Retinal pigment epithelial cell (primary cell): ENCODE data around the gene QSOX1.

Experiments used
- DNase-seq: peaks from one replicate; pipeline ENCODE4 v3.0.0-alpha.2; 2010; ENCODE audit warnings: low read depth
- H3K4me3 ChIP-seq: 2 replicates; pipeline ENCODE4 v1.5.1; 2011; ENCODE audit warnings: mild to moderate bottlenecking, low read length, control low read depth, moderate library complexity
- TF ChIP-seq, protein P1 (sequence below): conservative IDR thresholded peaks from 2 replicates; pipeline ENCODE4 v1.5.1; 2011; ENCODE audit warnings: low read depth, low read length, control low read depth, inconsistent platforms

The QSOX1 gene

DNA sequence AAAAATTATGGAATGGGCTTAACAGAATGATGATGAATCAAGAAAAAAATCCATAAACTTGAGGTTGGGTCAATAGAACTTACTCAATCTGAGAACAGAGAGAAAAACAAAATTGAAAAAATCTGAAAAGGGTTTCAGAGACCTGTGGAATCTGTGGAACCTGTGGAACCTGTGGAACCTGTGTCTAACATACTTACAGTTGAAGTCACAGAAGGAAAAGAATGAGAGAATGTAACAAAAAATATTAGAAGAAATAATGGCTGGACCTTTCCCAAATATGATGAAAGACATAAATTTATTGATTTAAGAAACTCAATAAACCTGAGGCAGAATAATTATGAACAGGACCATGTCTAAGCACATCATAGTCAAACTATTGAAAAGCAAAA is 17.7 kb upstream of the QSOX1 start:
- no peak overlapping the region for H3K4me3 ChIP-seq
- DNase-seq: no peak
- TF ChIP-seq, protein P1, sequence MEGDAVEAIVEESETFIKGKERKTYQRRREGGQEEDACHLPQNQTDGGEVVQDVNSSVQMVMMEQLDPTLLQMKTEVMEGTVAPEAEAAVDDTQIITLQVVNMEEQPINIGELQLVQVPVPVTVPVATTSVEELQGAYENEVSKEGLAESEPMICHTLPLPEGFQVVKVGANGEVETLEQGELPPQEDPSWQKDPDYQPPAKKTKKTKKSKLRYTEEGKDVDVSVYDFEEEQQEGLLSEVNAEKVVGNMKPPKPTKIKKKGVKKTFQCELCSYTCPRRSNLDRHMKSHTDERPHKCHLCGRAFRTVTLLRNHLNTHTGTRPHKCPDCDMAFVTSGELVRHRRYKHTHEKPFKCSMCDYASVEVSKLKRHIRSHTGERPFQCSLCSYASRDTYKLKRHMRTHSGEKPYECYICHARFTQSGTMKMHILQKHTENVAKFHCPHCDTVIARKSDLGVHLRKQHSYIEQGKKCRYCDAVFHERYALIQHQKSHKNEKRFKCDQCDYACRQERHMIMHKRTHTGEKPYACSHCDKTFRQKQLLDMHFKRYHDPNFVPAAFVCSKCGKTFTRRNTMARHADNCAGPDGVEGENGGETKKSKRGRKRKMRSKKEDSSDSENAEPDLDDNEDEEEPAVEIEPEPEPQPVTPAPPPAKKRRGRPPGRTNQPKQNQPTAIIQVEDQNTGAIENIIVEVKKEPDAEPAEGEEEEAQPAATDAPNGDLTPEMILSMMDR: no peak

DNA sequence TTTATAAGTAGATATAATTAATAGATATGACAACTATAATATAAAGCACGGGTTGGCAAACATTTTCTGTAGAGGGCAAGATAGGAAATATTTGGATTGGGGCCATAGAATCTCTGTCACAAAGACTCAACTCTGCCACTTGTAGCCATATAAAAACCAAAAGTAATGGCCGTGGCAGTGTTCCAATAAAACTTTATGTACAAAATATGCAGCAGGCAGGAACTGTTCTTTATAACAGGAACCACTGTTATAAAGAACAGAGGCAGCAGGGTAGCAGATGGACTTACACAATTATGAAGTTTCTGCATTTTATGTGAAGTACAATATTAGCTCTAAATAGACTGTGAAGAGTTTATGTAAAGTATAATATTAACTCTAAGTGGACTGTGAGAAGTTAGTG is 16.9 kb upstream of the QSOX1 start:
- no peak overlapping the region for H3K4me3 ChIP-seq
- TF ChIP-seq, protein P1: no peak
- no peak for DNase-seq

DNA sequence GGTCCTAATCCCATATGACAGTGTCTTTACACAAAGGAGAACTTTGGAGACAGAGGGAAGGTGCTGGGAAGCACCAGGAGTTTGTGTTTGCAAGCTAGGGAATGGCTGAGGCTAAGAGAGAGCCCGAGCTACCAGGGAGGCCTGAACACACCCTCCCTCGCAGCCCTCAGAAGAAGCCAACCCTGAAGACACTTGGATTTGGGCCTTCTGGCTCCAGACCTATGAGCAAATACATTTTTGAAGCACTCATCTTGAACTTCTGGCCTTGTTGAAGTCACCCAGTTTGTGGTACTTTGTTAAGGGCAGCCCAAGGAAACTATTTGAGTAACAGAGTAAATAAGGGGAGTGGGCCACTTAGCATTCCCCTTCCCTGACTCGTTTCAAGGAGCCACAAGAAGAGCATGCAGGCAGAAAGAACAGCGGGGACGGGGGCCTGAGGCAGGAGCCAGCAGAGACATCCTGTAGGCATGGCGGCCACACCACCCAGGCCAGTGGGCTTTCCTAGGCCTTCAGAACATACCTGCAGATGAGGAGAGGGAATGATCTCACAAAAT is 13.2 kb upstream of the QSOX1 start:
- TF ChIP-seq, protein P1: no peak
- no peak for DNase-seq
- no peak overlapping the region for H3K4me3 ChIP-seq

DNA sequence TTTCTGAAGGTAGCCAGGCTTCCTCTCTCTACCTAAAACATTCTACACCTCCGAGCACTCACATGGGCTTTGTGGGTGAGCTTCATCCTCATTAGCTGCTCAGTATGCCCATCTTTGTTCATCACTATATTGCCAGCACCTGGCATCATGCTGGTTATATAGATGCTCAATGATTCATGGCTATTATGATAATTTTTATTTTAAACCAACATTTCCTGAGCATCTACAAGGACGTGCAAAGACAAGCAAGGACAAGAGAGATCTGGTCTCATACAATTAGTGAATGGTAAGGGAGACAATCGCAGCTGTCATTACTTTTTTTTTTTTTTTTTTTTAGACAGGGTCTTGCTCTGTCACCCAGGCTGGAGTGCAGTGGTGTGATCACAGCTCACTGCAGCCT is 11.3 kb upstream of the QSOX1 start:
- TF ChIP-seq, protein P1: no peak
- H3K4me3 ChIP-seq: no peak overlapping the region
- no peak for DNase-seq

DNA sequence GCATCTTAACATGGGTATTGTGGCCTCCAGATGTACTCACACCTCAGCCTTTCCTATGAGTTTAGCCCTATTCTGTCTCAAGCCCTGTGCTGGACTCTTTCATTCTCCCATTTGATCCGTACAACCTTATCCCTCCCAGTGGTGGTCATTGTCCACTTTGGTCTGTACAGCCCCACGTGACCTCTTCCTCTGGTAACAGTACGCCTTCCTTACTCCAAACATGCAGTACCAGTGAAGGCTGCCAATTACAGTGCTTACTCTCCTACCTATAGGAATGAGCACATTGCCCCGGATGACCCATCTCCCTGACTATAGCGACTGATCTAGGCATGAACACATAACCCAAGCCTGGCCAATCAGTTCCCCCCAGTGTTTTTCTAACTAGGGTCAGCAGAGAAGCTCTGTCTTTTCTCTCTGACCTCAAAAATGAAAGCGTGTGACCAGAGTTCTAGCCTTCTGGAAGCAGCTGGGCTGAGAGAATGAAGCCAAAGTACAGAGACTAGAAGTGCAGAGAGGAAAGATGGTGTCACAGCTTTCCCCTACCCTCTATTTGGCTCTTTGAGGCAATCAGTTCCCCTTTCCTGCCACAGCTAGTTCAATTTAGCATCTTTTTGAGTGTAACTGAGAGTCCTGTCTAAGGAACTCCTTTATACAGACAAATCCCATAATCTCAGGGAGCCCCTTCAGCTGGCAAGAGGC is 9.9 kb upstream of the QSOX1 start:
- no peak for DNase-seq
- no peak overlapping the region for H3K4me3 ChIP-seq
- TF ChIP-seq, protein P1: no peak

DNA sequence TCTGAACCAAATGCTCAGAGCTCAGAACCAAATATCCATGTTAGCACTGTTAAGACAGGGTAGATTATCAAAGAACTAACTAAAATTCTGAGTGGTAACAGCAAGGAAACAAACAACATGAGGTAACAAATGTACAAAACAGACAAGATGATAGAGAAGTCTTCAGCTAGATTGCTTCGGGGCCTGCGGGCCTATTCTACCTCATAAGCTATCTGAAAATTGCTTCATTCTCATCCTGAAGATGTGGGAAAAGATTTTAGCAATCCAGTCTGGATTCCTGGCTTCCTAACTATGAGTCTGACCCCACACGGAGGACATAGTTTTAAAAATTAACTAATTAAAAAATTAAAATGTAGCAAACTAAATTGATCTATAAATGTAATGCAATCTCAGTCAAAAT is 9.2 kb upstream of the QSOX1 start:
- DNase-seq: no peak
- H3K4me3 ChIP-seq: no peak overlapping the region
- TF ChIP-seq, protein P1: no peak

DNA sequence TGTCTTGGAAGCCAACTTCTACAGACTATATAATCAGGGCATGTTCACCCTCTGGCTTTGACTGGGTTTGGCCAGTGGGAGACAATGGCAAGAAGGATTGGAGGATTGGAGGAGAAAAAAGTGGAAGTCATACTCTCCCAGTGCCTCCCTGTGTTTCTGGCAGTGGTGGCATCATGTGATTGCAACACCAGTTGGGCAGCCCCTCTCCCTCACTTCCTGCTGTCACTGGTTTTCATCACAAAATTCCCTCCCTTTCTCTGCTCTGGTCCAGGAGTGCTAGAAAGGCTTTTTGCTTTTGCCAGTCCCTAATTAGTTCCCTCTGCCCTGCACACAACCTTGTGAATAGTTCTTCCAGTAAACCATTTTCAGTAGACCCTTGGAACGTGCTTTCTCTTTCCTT is 3.7 kb upstream of the QSOX1 start:
- H3K4me3 ChIP-seq: no peak overlapping the region
- TF ChIP-seq, protein P1: no peak
- DNase-seq: no peak
